GM12892 (cell line): ENCODE results near the gene TENM3.

Experiments used
- POLR2A ChIP-seq: IDR thresholded peaks from 2 replicates; pipeline ENCODE4 v1.6.1; 2011; ENCODE audit warnings: low read depth, low read length, control low read depth
- POLR2AphosphoS5 ChIP-seq: IDR thresholded peaks from 2 replicates; pipeline ENCODE4 v1.6.1; 2011; ENCODE audit warnings: low read depth, low read length, control low read depth
- TAF1 ChIP-seq: IDR thresholded peaks from 2 replicates; pipeline ENCODE4 v1.6.1; 2011; ENCODE audit warnings: low read depth, mild to moderate bottlenecking, control low read depth, low read length, borderline replicate concordance

DNA sequence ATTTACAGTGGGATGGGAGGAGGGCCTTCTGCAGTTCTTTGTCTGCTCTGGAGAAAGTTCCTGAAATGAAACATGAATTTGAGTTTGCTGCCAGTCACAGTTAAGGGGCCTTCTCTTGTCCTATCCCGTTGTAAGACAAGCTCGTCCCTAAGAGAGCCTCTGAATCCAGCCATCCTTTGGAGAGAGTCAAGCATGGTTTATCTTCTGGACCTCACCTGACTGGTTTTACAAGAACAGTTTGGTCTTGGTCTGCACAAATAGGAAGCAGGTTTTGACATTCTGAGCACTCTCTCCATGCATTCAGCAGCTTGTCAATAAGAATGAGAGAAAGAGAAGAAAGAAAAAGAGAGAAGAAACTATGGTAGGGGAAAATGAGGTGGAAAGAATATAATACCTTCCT, 20.4 kb upstream of the TENM3 start:
- no peak for TF ChIP-seq POLR2AphosphoS5
- no peak for TF ChIP-seq TAF1
- no peak for TF ChIP-seq POLR2A
